Small intestine (tissue), 16 donors: ENCODE results near the gene PCDHGC4. TPM values are rescaled to one million over a fixed set of nuclear protein-coding genes. Genes with fewer than 3 reads are reported as not detected.
A peak's percentile ranks its signal among the peaks of the same experiment; 100 is the strongest.

Experiments
- DNase-seq, 2 donors: peaks; one replicate each; pipeline versions ENCODE4 v3.0.0 to v3.0.0-alpha.2; 2013
- FAIRE-seq: peaks from 2 replicates; lab custom pipeline; 2012; peaks lifted over from hg19 to GRCh38; lab: Jason Lieb, UNC
- H3K27ac ChIP-seq, 3 donors: one replicate each; pipeline ENCODE4 v1.5.1; 2013; ENCODE audit warnings: low read length in 2 of 3, mild to moderate bottlenecking in 2 of 3, control low read depth in 1 of 3, inconsistent platforms in 1 of 3, low read depth in 1 of 3, moderate library complexity in 1 of 3
- H3K27me3 ChIP-seq, 3 donors: one replicate each; pipeline ENCODE4 v1.6.1; 2013; ENCODE audit warnings: low read length in 3 of 3, inconsistent platforms in 1 of 3; ENCODE audit not compliant: control insufficient read depth in 3 of 3, insufficient read depth in 3 of 3
- H3K36me3 ChIP-seq, 3 donors: one replicate each; pipeline ENCODE4 v1.6.1; 2013; ENCODE audit warnings: low read length in 3 of 3, inconsistent platforms in 1 of 3, low read depth in 1 of 3, mild to moderate bottlenecking in 1 of 3, moderate library complexity in 1 of 3; ENCODE audit not compliant: control insufficient read depth in 3 of 3, insufficient read depth in 2 of 3
- H3K4me1 ChIP-seq, 3 donors: one replicate each; pipeline ENCODE4 v1.6.1; 2013; ENCODE audit warnings: low read length in 2 of 3, inconsistent platforms in 1 of 3, low read depth in 1 of 3, mild to moderate bottlenecking in 1 of 3, moderate library complexity in 1 of 3; ENCODE audit not compliant: control insufficient read depth in 3 of 3, insufficient read depth in 2 of 3
- H3K4me3 ChIP-seq, 3 donors: one replicate each; pipeline ENCODE4 v1.5.1; 2013; ENCODE audit warnings: low read length in 3 of 3, control low read depth in 1 of 3, inconsistent platforms in 1 of 3, low read depth in 1 of 3, mild to moderate bottlenecking in 1 of 3, moderate library complexity in 1 of 3
- H3K9me3 ChIP-seq, 2 donors: one replicate each; pipeline ENCODE4 v1.6.1; 2013; ENCODE audit warnings: low read depth in 1 of 2, low read length in 1 of 2; ENCODE audit not compliant: control insufficient read depth in 2 of 2, insufficient read depth in 1 of 2
- WGBS, 3 donors: extraction: QIAGEN DNeasy Blood & Tissue Kit; methylation state at CpG; one replicate each; pipeline ENCODE4 v1.1.7; 2013; 5-methylcytosine and 5-hydroxymethylcytosine counted together
- long read RNA-seq, 10 donors: transcript quantifications; one replicate each; lab custom pipeline, GENCODE V29; 2026
- polyA plus RNA-seq, 4 donors: library from polyadenylated mRNA; stranded (reverse) in 3 of 4; unstranded in 1 of 4; fragments of 200-250 nt in 3 of 4; fragments of 120-200 nt in 1 of 4; gene quantifications; one replicate each; pipeline versions ENCODE4 v1.2.1 to v1.2.3, GENCODE V29; 2013
- donor health status: healthy with polysubstance abuse.
- donor health status: control.
- donor health status: control.
- donor health status: Bipolar disorder and iron deficiency.
- donor health status: healthy.

PCDHGC4 gene
- under 1 TPM in 2 of 4 donors, not detected in 2; 0.34 TPM for polyA plus RNA-seq
- long read RNA-seq, donor 1, result 0 reads
- long read RNA-seq, donor 2, result 0 reads
- long read RNA-seq, donor 3, partial matches to known transcripts, result 0 of 1 reads
- long read RNA-seq, donor 3, other reads (novel, unspliced or antisense), result 0 of 1 reads
- long read RNA-seq, donor 4, result 0 reads
- long read RNA-seq, donor 5, full-length matches to known transcripts, result 1 of 1 reads
- long read RNA-seq, donor 5, partial matches to known transcripts, result 0 of 1 reads
- long read RNA-seq, donor 5, other reads (novel, unspliced or antisense), result 0 of 1 reads
- long read RNA-seq, donor 6, partial matches to known transcripts, result 0 of 3 reads
- long read RNA-seq, donor 6, other reads (novel, unspliced or antisense), result 0 of 3 reads
- long read RNA-seq, donor 7, result 0 reads
- long read RNA-seq, donor 8, result 0 reads
- long read RNA-seq, donor 9, result 0 reads
- long read RNA-seq, donor 10, full-length matches to known transcripts, result 8 of 8 reads
- long read RNA-seq, donor 10, partial matches to known transcripts, result 0 of 8 reads
- long read RNA-seq, donor 10, other reads (novel, unspliced or antisense), result 0 of 8 reads

- Histone ChIP-seq H3K27me3 (peaks cover 0 to 61% (median 8%) of the 10 kb centered on the region in 3 donors), H3K36me3 (peaks cover 0 to 18% (median 0%) of the 10 kb centered on the region in 3 donors), H3K4me1 (peaks cover 3 to 8% (median 3%) of the 10 kb centered on the region in 3 donors), H3K4me3 (peak within 1 kb of the TSS in 2 of 3 donors; percentile 17 to 31), H3K27ac (no peak within 1 kb of the TSS), H3K9me3 (no peaks in the 10 kb centered on the region)
- FAIRE-seq (no peak), DNase-seq (no peak)
- 2 to 9% (median 8%) methylated on average over 39 of the region's 39 CpGs for WGBS, 3 donors
Measured at GRCh38 chr5:141484641-141485311, at the start of gene PCDHGC4. Gene PCDHGC4 (plus strand): TSS chr5:141485030. CDS start chr5:141485174, 144 bp downstream.

DNA sequence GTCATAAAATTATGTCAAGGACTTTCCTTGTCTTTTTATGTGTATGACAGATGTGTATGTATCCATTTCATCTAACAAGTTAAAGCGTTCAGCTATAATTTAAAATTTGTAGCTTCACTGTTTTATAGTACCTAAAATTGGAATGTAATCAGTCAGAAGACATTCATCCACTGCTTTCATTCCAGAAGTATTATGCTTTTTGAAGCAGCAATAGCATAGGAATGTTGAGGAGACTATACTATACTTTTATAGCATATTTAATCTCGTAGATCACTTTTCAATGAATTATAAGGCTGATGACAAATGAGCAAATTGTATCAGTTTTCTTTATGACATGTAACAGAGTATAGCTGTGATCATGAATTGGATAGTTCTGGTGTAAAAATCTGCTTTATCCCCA, 47.6 kb upstream of the PCDHGC4 start:
- DNase-seq, result no peak
- Histone ChIP-seq H3K27me3 (peaks cover 0 to 6% (median 2%) of the 10 kb centered on the region in 3 donors), H3K9me3 (peaks cover 0 to 53% of the 10 kb centered on the region in 2 donors), H3K27ac (no peak overlapping the region), H3K4me1 (no peaks in the 10 kb centered on the region), H3K4me3 (no peak overlapping the region), H3K36me3 (no peaks in the 10 kb centered on the region)
- WGBS, 3 donors, result 85 to 87% (median 87%) methylated on average over 2 of the region's 2 CpGs
- FAIRE-seq, result no peak

GRCh38 chr5:141439411-141440141, 45.3 kb upstream of the PCDHGC4 start:
- Histone ChIP-seq H3K27ac (no peak overlapping the region), H3K4me3 (no peak overlapping the region), H3K9me3 (peaks cover 0 to 39% of the 10 kb centered on the region in 2 donors), H3K4me1 (no peaks in the 10 kb centered on the region), H3K36me3 (no peaks in the 10 kb centered on the region), H3K27me3 (peaks cover 0 to 2% (median 0%) of the 10 kb centered on the region in 3 donors)
- no peak for DNase-seq
- no peak for FAIRE-seq
- 64 to 70% (median 68%) methylated on average over 10 of the region's 10 CpGs for WGBS, 3 donors

GRCh38 chr5:141440341-141440740, 44.5 kb upstream of the PCDHGC4 start:
- DNase-seq, result no peak
- Histone ChIP-seq H3K36me3 (no peaks in the 10 kb centered on the region), H3K27me3 (peaks cover 0 to 2% (median 0%) of the 10 kb centered on the region in 3 donors), H3K4me3 (no peak overlapping the region), H3K27ac (no peak overlapping the region), H3K4me1 (no peaks in the 10 kb centered on the region), H3K9me3 (peaks cover 0 to 39% of the 10 kb centered on the region in 2 donors)
- 90 to 93% (median 90%) methylated on average over 9 of the region's 9 CpGs for WGBS, 3 donors
- no peak for FAIRE-seq

- peaks cover 0 to 39% of the 10 kb centered on the region in 2 donors for H3K9me3 ChIP-seq
- H3K27me3 ChIP-seq, result peaks cover 0 to 2% (median 0%) of the 10 kb centered on the region in 3 donors
- H3K4me1 ChIP-seq, result no peaks in the 10 kb centered on the region
- H3K27ac ChIP-seq, result no peak overlapping the region
- 50 to 68% (median 68%) methylated on average over 50 of the region's 50 CpGs for WGBS, 3 donors
- FAIRE-seq (no peak), DNase-seq (no peak)
- no peaks in the 10 kb centered on the region for H3K36me3 ChIP-seq
- no peak overlapping the region for H3K4me3 ChIP-seq
Measured at GRCh38 chr5:141441571-141442170, 43.2 kb upstream of the PCDHGC4 start.

- FAIRE-seq, result no peak
- 92 to 94% (median 94%) methylated on average over 3 of the region's 3 CpGs for WGBS, 3 donors
Measured at GRCh38 chr5:141465351-141465750, 19.5 kb upstream of the PCDHGC4 start.

DNA sequence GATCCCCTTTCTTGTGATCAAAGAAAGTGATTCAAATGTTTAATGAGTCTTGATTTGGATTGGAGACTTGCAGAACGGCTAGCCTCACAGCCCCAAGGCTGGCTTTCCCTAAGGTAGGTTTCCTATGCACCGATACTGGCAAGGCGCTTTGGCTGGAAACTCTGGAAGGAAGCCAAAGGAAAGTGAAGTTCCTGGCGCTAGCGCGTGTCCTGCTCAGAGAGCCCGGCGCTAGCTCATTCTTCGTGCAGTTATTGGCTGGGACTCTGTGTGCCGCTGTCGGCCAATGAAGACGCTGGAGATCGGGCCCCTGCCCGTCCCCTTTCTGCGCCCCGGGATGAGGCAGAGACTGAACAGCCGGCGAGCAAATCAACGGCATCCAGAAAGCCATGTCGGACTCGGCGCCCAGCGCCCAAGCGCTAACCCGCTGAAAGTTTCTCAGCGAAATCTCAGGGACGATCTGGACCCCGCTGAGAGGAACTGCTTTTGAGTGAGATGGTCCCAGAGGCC, 9.2 kb upstream of the PCDHGC4 start, which contains the start of gene PCDHGC3:
PCDHGC3 (plus strand) TSS at position 342 of the 507 bp plus-strand sequence; CDS start at position 493, 151 bp downstream.
- Histone ChIP-seq H3K27ac (peak within 1 kb of the TSS in 2 of 3 donors; percentile 56 to 86), H3K36me3 (peaks cover 0 to 2% (median 0%) of the 10 kb centered on the region in 3 donors), H3K4me3 (peak within 1 kb of the TSS; percentile 33 to 60 (median 37)), H3K4me1 (peaks cover 0 to 17% (median 0%) of the 10 kb centered on the region in 3 donors), H3K27me3 (peaks cover 0 to 40% (median 6%) of the 10 kb centered on the region in 3 donors), H3K9me3 (peaks cover 0 to 4% of the 10 kb centered on the region in 2 donors)
- 0 to 2% (median 1%) methylated on average over 28 of the region's 28 CpGs for WGBS, 3 donors
- peak; percentile 80 to 87 for DNase-seq
- FAIRE-seq, result no peak

More at GRCh38 chr5:141465351-141465750, 19.5 kb upstream of the PCDHGC4 start:
- Histone ChIP-seq H3K27me3 (no peaks in the 10 kb centered on the region), H3K36me3 (peaks cover 0 to 2% (median 0%) of the 10 kb centered on the region in 3 donors), H3K4me1 (no peaks in the 10 kb centered on the region), H3K9me3 (peaks cover 0 to 2% of the 10 kb centered on the region in 2 donors), H3K4me3 (no peak overlapping the region), H3K27ac (no peak overlapping the region)
- no peak for DNase-seq
